Activated B cell treated with CpG ODN at 0.5 μM for 24 hours (primary cell): ENCODE measurements around the gene SLC12A7. TPM values are rescaled to one million over a fixed set of nuclear protein-coding genes. Genes with fewer than 3 reads are reported as not detected.

Source experiments
- ATAC-seq: fragments of 200-7000 bp; cut with Tn5 transposase; one replicate; pipeline ENCODE4 v1.10.0; 2021; ENCODE audit warnings: low read depth, mild to moderate bottlenecking, moderate library complexity
- CTCF ChIA-PET: fragments of 350-600 bp; sonication (Branson Sonifier 250); formaldehyde crosslinking; loops from one replicate; lab custom pipeline; 2021; ENCODE audit warnings: antibody characterized with exemption; lab: Charles Lee
- POLR2A ChIA-PET: fragments of 350-600 bp; sonication (Branson Sonifier 250); formaldehyde crosslinking; loops from one replicate; lab custom pipeline; 2021; ENCODE audit warnings: antibody characterized with exemption; lab: Charles Lee
- DNase-seq: peaks from one replicate; pipeline ENCODE4 v3.0.0; 2022
- H3K27ac Mint-ChIP-seq: one replicate; pipeline ENCODE4 v1.8.0; 2020; ENCODE audit warnings: mixed read lengths
- H3K27me3 Mint-ChIP-seq: one replicate; pipeline ENCODE4 v1.8.0; 2021; ENCODE audit warnings: mixed read lengths
- H3K36me3 Mint-ChIP-seq: one replicate; pipeline ENCODE4 v1.8.0; 2021; ENCODE audit warnings: low read depth, mixed read lengths
- H3K4me1 Mint-ChIP-seq: one replicate; pipeline ENCODE4 v1.8.0; 2021; ENCODE audit warnings: mixed read lengths
- H3K4me3 Mint-ChIP-seq: one replicate; pipeline ENCODE4 v1.8.0; 2020; ENCODE audit warnings: mild to moderate bottlenecking, mixed read lengths
- H3K9me3 Mint-ChIP-seq: one replicate; pipeline ENCODE4 v1.8.0; 2020; ENCODE audit warnings: mixed read lengths
- CTCF ChIP-seq: fragments of 200-600 bp; IDR thresholded peaks from one replicate; pipeline ENCODE4 v1.8.0; 2022; ENCODE audit warnings: antibody characterized with exemption, mild to moderate bottlenecking
- intact Hi-C: fragments of 100-400 bp; cut with micrococcal nuclease; formaldehyde crosslinking; loops from one replicate; pipeline ENCODE4 v1.15.1; 2024
- total RNA-seq: library from RNA; stranded (reverse); gene quantifications from 2 replicates; pipeline ENCODE4 v1.2.3, GENCODE V29; 2022

Gene SLC12A7
- total RNA-seq, 1 donor from 2014 or later, result 23.3 TPM

DNA sequence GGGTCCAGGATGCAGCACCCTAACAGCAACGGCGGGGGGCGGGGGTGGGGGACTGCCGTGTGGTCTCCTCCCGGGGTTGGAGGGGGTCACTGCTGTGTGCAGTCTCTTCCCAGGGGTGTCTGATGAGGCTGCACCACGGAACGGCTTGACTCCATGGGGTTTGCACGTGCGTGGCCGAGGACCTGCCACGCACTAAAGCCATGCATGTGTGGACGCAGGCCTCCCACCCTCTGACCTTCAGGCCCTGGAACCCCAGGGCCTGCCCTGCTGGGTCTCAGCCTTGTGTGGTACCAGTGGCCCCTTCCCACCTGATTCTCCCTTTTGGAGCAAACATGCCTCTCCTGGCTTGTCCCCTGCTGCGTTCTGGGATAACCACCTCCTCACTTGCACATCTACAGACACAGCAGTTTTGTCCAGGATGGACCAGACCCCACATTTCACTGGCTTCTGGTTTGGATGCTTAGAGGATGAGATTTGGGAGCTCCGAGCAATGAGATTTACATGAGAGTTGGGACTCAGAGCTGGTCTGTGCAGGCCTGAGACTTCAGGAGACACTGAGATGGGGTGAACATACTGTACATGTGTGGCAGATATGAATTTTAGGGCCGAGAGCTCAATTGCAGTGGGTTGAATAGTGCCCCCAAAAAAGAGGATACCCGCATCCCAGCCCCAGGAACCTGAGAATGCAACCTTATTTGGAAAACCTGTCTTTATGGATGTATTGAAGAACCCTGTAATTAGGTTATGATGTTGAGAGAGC, 45.8 kb downstream of the SLC12A7 start:
- DNase-seq (no peak), ATAC-seq (no peak)
- intact Hi-C loops, result no loop called here
- Mint-ChIP-seq H3K4me3 (no peak overlapping the region), H3K27me3 (no peaks in the 10 kb centered on the region), H3K9me3 (no peaks in the 10 kb centered on the region), H3K27ac (no peak overlapping the region), H3K4me1 (no peaks in the 10 kb centered on the region), H3K36me3 (peaks cover 20% of the 10 kb centered on the region)
- POLR2A ChIA-PET, result no interaction called here
- no peak for TF ChIP-seq CTCF
- CTCF ChIA-PET, result no interaction called here

- no peak for TF ChIP-seq CTCF
- Mint-ChIP-seq H3K4me3 (no peak overlapping the region), H3K27me3 (no peaks in the 10 kb centered on the region), H3K4me1 (no peaks in the 10 kb centered on the region), H3K36me3 (peaks cover 21% of the 10 kb centered on the region), H3K27ac (no peak overlapping the region), H3K9me3 (no peaks in the 10 kb centered on the region)
- ATAC-seq (no peak), DNase-seq (no peak)
- ChIA-PET POLR2A (no interaction called here), CTCF (no interaction called here)
- intact Hi-C loops, result no loop called here
Observed at GRCh38 chr5:1065143-1065750, 46.6 kb downstream of the SLC12A7 start.

DNA sequence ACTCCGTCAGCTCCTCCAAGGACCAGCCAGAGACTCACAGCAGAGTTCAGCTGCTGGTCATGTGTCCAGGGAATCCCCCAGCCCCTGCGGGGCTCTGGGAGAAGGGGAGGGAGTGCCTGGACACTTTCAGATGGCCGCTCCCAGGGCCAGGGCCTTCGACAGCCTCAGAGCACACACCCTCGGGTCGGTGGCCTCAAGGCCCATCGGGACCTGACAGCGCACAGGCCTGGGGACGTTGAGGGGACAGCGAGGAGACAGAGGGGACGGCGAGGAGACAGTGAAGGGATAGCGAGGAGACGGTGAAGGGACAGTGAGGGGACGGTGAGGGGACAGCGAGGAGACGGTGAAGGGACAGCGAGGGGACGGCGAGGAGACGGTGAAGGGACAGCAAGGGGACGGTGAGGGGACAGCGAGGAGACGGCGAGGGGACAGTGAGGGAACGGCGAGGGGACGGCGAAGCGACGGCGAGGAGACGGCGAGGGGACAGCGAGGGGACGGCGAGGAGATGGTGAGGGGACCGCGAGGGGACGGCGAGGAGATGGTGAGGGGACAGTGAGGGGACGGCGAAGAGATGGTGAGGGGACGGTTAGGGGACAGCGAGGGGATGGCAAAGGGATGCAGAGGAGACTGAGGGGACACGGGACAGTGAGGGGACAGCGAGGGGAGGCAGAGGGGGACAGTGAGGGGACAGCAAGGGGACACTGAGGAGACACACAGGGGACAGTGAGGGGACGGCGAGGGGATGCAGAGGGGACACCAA, 47.3 kb downstream of the SLC12A7 start:
- no peak for ATAC-seq
- peaks cover 23% of the 10 kb centered on the region for H3K36me3 Mint-ChIP-seq
- no peak overlapping the region for H3K4me3 Mint-ChIP-seq
- intact Hi-C loops, result no loop called here
- ChIA-PET CTCF (no interaction called here), POLR2A (no interaction called here)
- no peak overlapping the region for H3K27ac Mint-ChIP-seq
- no peaks in the 10 kb centered on the region for H3K9me3 Mint-ChIP-seq
- DNase-seq, result no peak
- H3K4me1 Mint-ChIP-seq, result no peaks in the 10 kb centered on the region
- no peaks in the 10 kb centered on the region for H3K27me3 Mint-ChIP-seq
- TF ChIP-seq CTCF, result no peak

DNA sequence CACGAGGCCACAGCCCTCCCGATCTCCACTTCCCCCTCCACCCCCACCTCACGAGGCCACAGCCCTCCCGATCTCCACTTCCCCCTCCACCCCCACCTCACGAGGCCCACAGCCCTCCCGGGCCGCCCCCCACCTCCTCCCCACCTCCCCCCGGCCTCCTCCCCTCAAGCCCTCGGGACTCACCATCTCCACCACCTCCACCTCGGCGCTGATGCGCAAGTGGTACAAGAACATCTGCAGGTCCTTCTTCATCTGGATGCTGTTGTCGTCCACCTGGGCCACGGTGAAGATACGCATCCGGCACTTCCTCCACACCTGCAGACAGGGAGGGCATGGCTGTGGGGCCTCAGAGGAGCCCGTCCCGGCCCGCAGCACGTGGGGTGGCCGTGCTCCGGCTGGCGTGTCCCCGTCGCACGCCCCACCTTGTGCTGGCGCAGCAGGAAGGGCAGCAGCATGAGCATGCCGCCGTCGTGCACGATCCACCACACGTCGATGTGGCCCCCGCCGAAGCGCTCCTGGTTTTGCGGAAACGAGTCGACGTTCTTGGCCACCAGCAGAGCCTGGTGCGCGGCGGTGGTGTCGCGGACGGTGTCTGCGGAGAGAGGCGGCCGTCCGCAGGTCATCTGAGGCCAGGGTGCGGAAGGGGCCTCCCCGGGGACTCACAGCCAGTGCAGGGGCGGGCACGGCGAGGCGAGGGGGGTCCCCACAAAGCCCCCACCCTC, 48.0 kb downstream of the SLC12A7 start:
- no peak overlapping the region for H3K27ac Mint-ChIP-seq
- intact Hi-C loops, result no loop called here
- H3K9me3 Mint-ChIP-seq, result no peaks in the 10 kb centered on the region
- ChIA-PET CTCF (no interaction called here), POLR2A (no interaction called here)
- H3K4me3 Mint-ChIP-seq, result no peak overlapping the region
- no peak for TF ChIP-seq CTCF
- no peak for DNase-seq
- no peaks in the 10 kb centered on the region for H3K4me1 Mint-ChIP-seq
- ATAC-seq, result no peak
- H3K27me3 Mint-ChIP-seq, result no peaks in the 10 kb centered on the region
- H3K36me3 Mint-ChIP-seq, result peaks cover 26% of the 10 kb centered on the region
